PFSK-1 (cell line): Measurements from ENCODE around the gene KIF1C.

Experiments
- FOXP2 ChIP-seq: optimal IDR thresholded peaks from 2 replicates; pipeline ENCODE3; 2011; ENCODE audit warnings: borderline replicate concordance, control low read depth, inconsistent platforms; ENCODE audit not compliant: insufficient read depth; ENCODE audit errors: extremely low read length, extremely low read depth
- POLR2AphosphoS5 ChIP-seq: IDR thresholded peaks from 2 replicates; pipeline ENCODE4 v1.6.1; 2012; ENCODE audit warnings: low read depth, mild to moderate bottlenecking, control low read depth, low read length, moderate library complexity
- SIN3A ChIP-seq: IDR thresholded peaks from 2 replicates; pipeline ENCODE4 v1.6.1; 2012; ENCODE audit warnings: mild to moderate bottlenecking, low read length, moderate library complexity, borderline replicate concordance; ENCODE audit not compliant: insufficient read depth
- TF ChIP-seq, protein P1 (sequence below), 2 experiments: IDR thresholded peaks; 2 replicates each; pipeline versions ENCODE4 v1.6.1 to v1.8.0; 2011 to 2012; ENCODE audit warnings: low read depth in 2 of 2, low read length in 2 of 2, control low read depth in 1 of 2, inconsistent platforms in 1 of 2, mild to moderate bottlenecking in 1 of 2, moderate library complexity in 1 of 2; ENCODE audit not compliant: insufficient read depth in 1 of 2

DNA sequence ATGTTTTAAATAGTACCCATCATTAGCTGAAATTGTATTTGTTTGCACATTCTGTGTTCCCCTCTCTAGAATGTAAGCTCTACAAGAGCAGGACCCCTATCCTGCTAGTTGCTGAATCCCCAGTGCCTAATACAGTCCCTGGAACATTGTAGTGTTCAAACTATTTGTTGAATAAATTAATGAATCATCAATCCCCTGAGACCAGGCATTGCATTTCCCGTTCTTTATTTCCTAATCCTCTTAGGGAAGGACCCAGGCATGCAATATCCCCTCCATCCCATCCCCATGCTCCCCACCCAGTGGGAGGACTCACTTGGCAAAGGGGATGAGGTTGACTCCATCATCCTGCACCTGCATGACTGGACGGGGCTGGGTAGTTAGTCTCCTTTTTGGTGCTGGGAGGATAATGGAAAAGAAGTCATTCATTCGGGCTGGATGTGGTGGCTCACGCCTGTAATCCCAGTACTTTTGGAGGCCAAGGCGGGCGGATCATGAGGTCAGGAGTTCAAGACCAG is 3.6 kb upstream of the KIF1C start:
- TF ChIP-seq SIN3A (no peak), FOXP2 (no peak), POLR2AphosphoS5 (no peak)
- TF ChIP-seq, protein P1, sequence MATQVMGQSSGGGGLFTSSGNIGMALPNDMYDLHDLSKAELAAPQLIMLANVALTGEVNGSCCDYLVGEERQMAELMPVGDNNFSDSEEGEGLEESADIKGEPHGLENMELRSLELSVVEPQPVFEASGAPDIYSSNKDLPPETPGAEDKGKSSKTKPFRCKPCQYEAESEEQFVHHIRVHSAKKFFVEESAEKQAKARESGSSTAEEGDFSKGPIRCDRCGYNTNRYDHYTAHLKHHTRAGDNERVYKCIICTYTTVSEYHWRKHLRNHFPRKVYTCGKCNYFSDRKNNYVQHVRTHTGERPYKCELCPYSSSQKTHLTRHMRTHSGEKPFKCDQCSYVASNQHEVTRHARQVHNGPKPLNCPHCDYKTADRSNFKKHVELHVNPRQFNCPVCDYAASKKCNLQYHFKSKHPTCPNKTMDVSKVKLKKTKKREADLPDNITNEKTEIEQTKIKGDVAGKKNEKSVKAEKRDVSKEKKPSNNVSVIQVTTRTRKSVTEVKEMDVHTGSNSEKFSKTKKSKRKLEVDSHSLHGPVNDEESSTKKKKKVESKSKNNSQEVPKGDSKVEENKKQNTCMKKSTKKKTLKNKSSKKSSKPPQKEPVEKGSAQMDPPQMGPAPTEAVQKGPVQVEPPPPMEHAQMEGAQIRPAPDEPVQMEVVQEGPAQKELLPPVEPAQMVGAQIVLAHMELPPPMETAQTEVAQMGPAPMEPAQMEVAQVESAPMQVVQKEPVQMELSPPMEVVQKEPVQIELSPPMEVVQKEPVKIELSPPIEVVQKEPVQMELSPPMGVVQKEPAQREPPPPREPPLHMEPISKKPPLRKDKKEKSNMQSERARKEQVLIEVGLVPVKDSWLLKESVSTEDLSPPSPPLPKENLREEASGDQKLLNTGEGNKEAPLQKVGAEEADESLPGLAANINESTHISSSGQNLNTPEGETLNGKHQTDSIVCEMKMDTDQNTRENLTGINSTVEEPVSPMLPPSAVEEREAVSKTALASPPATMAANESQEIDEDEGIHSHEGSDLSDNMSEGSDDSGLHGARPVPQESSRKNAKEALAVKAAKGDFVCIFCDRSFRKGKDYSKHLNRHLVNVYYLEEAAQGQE (IDR thresholded peaks at IDR 0.05; ENCODE audit: insufficient read depth in 1 of 2, low read depth in 2 of 2, low read length in 2 of 2) = no peak
